ENCODE measurements around the gene PSMC5.

- TF ChIP-seq CTCF (IDR thresholded peaks at IDR 0.05) (no peak), POLR2A (IDR thresholded peaks at IDR 0.05) (no peak), POLR2AphosphoS5 (IDR thresholded peaks at IDR 0.05) (no peak)
Measured at GRCh38 chr17:63817736-63818385, 9.4 kb upstream of the PSMC5 start.

Data from breast epithelium (tissue), 3 donors.